ENCODE results near the gene TRPM3.
A peak's percentile ranks its signal among the peaks of the same experiment; 100 is the strongest.

TRPM3 gene

DNA sequence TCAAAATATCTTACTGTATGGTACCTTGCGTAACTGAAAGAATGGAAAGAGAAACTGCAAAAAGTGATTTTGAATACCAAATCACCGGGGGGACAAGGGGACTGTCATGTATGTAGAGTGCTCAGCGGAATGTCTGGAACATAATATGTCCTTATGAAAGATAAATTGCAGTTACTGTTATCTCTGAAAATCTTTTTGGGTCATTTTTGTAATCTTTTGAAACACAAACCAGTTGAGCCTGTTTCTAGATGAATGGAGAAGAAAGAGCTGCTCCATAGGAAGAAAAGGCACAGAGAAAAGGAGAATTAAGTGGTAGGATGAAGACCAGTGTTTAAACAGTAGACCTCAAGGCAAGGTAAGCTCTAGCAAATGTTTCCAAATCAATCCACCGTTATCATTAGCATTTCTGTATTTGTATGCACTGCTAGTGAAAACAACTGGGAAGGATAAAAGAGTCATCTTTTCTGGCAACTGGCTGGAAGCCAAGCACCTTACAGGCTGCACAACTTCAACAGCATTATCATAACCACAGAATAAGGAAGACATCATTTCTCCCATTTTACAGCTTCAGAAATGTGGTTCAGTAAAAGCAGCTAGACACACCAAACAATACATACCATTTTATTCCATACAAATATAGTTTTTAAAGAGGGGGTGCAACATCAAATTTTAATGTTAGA lies 158.5 kb downstream of the TRPM3 start:
- DNase-seq (ENCODE audit: extremely low read depth, low read depth), result no peak
- TF ChIP-seq, protein P1, sequence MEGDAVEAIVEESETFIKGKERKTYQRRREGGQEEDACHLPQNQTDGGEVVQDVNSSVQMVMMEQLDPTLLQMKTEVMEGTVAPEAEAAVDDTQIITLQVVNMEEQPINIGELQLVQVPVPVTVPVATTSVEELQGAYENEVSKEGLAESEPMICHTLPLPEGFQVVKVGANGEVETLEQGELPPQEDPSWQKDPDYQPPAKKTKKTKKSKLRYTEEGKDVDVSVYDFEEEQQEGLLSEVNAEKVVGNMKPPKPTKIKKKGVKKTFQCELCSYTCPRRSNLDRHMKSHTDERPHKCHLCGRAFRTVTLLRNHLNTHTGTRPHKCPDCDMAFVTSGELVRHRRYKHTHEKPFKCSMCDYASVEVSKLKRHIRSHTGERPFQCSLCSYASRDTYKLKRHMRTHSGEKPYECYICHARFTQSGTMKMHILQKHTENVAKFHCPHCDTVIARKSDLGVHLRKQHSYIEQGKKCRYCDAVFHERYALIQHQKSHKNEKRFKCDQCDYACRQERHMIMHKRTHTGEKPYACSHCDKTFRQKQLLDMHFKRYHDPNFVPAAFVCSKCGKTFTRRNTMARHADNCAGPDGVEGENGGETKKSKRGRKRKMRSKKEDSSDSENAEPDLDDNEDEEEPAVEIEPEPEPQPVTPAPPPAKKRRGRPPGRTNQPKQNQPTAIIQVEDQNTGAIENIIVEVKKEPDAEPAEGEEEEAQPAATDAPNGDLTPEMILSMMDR (IDR thresholded peaks at IDR 0.05; ENCODE audit: low read depth, low read length, missing control alignments), result no peak
- no peak overlapping the region for H3K4me3 ChIP-seq (replicated peaks; ENCODE audit: low read depth, low read length)

DNA sequence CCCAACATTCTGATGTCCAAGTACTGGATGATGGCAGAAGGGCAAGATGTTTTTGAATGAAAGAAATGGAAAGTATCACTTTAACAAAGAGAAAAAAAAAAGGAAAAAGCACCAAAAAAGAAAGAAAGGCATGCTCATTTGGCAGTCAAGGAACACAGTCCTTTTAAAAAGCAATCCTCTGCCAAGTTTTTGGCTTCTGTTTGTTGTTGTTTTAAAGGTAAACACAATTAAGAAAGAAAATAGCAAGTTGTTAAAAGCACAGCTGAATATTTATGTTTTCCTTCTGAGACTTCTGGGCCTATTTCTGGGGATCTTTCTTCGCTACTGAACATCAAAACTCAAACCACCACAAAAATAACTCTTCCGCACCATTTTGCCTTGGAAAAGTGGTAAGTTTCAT lies 162.1 kb downstream of the TRPM3 start:
- H3K4me3 ChIP-seq (replicated peaks; ENCODE audit: low read depth, low read length), result no peak overlapping the region
- DNase-seq (ENCODE audit: extremely low read depth, low read depth), result no peak
- TF ChIP-seq, protein P1 (IDR thresholded peaks at IDR 0.05; ENCODE audit: low read depth, low read length, missing control alignments), result no peak

GRCh38 chr9:70954596-70955143 lies 166.8 kb downstream of the TRPM3 start:
- TF ChIP-seq, protein P1 (IDR thresholded peaks at IDR 0.05; ENCODE audit: low read depth, low read length, missing control alignments), result no peak
- DNase-seq (ENCODE audit: extremely low read depth, low read depth), result no peak
- H3K4me3 ChIP-seq (replicated peaks; ENCODE audit: low read depth, low read length), result no peak overlapping the region

DNA sequence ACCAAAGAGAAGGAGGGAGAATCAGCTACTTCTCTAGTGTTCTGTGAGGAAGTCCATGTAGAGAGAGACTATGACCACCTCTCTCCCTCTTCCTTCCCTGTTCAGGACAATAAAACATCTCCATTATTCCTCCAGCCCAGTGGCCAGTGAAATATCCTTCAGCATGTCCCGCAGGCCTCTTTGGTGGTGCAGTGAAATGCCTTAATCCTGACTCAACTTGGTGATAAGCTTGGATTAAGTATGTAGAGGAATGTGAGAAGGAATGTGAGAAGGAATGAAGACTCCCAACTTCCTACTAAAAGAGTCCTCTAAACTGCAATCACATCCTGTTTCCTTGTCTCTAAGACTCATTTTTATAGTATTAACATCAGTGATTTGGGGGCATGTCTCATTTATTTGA lies 167.3 kb downstream of the TRPM3 start:
- no peak overlapping the region for H3K4me3 ChIP-seq (replicated peaks; ENCODE audit: low read depth, low read length)
- TF ChIP-seq, protein P1 (IDR thresholded peaks at IDR 0.05; ENCODE audit: low read depth, low read length, missing control alignments), result no peak
- peak; percentile 45 for DNase-seq (ENCODE audit: extremely low read depth, low read depth)

DNA sequence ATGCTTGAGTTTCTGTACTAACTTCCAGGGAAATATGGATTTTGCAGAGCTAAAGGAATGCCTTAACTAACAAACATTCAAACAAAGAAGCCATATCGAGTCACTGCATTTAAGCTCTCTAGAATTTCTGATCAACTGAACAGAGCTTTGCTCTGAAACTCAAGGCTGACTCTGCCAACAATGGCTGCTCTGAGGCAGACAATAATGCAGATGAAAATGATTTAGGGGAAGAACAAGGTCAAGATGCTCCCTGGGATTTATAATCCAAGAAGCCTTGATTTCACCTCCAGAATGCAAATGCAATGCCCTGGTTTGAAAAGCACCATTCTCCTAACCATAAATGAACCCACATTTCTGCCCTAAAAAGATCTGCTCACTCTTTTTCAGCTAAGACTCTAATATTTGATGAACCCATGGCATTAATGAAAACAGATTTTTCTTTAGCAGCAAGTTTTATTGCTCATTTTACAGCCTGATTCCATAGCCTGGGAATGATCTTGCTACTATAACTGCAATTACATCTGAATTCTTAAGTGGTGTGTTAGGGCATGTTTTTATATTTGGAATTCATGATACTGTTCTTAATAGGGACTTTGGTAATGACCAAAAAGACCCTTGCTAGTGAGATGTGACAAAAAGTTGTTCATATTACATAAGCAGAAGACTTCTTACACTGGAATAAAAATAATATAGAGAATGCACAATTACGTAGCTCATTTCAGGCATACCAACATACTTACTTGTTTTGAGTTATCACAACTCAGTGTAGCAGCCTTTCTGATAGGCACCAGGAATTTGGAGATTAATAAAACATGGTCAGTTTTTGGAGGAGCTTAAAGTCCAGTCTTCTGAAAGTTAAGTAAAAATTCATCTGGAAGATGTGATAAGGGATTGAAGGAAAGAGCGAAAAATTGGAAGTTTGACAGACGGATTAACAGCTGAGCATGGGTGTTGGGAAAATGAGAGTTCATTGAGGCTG lies 169.4 kb downstream of the TRPM3 start:
- TF ChIP-seq, protein P1 (IDR thresholded peaks at IDR 0.05; ENCODE audit: low read depth, low read length, missing control alignments), result no peak
- H3K4me3 ChIP-seq (replicated peaks; ENCODE audit: low read depth, low read length), result no peak overlapping the region
- no peak for DNase-seq (ENCODE audit: extremely low read depth, low read depth)

- TF ChIP-seq, protein P1 (IDR thresholded peaks at IDR 0.05; ENCODE audit: low read depth, low read length, missing control alignments), result no peak
- no peak overlapping the region for H3K4me3 ChIP-seq (replicated peaks; ENCODE audit: low read depth, low read length)
These were observed 171.2 kb downstream of the TRPM3 start for GRCh38 chr9:70950270-70950669.

More at GRCh38 chr9:70950270-70950669, 171.2 kb downstream of the TRPM3 start:
- DNase-seq (ENCODE audit: extremely low read depth, low read depth), result no peak
